B cell (primary cell): ENCODE data around the gene SSX2IP.

Experiments used
- EZH2 ChIP-seq: IDR thresholded peaks from 2 replicates; pipeline ENCODE4 v1.6.1; 2012; ENCODE audit warnings: borderline replicate concordance, low read depth, mild to moderate bottlenecking, moderate library complexity, low read length; ENCODE audit not compliant: insufficient read depth, poor library complexity, severe bottlenecking
- TF ChIP-seq, protein P1 (sequence below): fragments of 200-600 bp; IDR thresholded peaks from one replicate; pipeline ENCODE4 v1.8.0; 2022; ENCODE audit warnings: antibody characterized with exemption, mild to moderate bottlenecking

GRCh38 chr1:84705513-84705912 is 15.3 kb upstream of the SSX2IP start:
- TF ChIP-seq, protein P1, sequence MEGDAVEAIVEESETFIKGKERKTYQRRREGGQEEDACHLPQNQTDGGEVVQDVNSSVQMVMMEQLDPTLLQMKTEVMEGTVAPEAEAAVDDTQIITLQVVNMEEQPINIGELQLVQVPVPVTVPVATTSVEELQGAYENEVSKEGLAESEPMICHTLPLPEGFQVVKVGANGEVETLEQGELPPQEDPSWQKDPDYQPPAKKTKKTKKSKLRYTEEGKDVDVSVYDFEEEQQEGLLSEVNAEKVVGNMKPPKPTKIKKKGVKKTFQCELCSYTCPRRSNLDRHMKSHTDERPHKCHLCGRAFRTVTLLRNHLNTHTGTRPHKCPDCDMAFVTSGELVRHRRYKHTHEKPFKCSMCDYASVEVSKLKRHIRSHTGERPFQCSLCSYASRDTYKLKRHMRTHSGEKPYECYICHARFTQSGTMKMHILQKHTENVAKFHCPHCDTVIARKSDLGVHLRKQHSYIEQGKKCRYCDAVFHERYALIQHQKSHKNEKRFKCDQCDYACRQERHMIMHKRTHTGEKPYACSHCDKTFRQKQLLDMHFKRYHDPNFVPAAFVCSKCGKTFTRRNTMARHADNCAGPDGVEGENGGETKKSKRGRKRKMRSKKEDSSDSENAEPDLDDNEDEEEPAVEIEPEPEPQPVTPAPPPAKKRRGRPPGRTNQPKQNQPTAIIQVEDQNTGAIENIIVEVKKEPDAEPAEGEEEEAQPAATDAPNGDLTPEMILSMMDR, result no peak
- TF ChIP-seq EZH2, result no peak
